Kidney epithelial cell (primary cell): ENCODE measurements around the gene HIBADH. TPM values are rescaled to one million over a fixed set of nuclear protein-coding genes. Genes with fewer than 3 reads are reported as not detected.

Source experiments
- DNase-seq: peaks from one replicate; pipeline ENCODE4 v3.0.0-alpha.2; 2010; ENCODE audit warnings: low read depth
- H3K27me3 ChIP-seq: 2 replicates; pipeline ENCODE4 v1.6.0; 2011; ENCODE audit warnings: low read length; ENCODE audit not compliant: control insufficient read depth, insufficient read depth
- H3K36me3 ChIP-seq: 2 replicates; pipeline ENCODE4 v1.5.1; 2011; ENCODE audit warnings: low read length; ENCODE audit not compliant: control insufficient read depth, insufficient read depth
- H3K4me3 ChIP-seq: 2 replicates; pipeline ENCODE4 v1.5.1; 2011; ENCODE audit warnings: low read depth, mild to moderate bottlenecking, control low read depth, low read length
- total RNA-seq: library from RNA; depleted of rRNA; stranded (reverse); fragments of >200 nt; gene quantifications from 2 replicates; pipeline ENCODE4 v1.2.3, GENCODE V29; 2015
- TF ChIP-seq, protein P1 (sequence below): IDR thresholded peaks from 2 replicates; pipeline ENCODE4 v1.5.1; 2011; ENCODE audit warnings: mild to moderate bottlenecking, moderate library complexity, low read length, control low read depth, inconsistent platforms; ENCODE audit not compliant: insufficient read depth, poor library complexity, severe bottlenecking

HIBADH gene
- total RNA-seq, 1 donor from 2014 or later, result 44.3 TPM

DNA sequence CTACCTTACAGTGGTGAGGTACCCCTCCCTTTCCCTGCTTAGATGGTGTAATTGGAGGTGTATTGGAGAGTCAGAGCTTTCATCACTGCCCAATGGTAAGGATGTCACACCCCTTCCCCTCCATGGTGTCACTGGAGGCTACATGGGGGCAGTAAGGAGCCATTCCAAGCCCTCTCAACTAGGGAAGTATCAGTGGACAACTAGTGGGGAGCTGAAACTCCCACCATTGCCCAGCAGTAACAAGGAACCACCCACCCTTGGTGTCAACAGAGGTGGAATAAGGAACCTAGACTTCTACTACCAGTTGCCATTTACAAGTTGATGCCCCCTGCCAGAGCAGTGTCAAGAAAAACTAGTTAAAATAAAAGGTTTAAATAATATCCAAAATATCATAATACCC lies 2.8 kb upstream of the HIBADH start:
- Histone ChIP-seq H3K36me3 (no peaks in the 10 kb centered on the region), H3K4me3 (no peak overlapping the region), H3K27me3 (no peaks in the 10 kb centered on the region)
- DNase-seq, result no peak
- TF ChIP-seq, protein P1, sequence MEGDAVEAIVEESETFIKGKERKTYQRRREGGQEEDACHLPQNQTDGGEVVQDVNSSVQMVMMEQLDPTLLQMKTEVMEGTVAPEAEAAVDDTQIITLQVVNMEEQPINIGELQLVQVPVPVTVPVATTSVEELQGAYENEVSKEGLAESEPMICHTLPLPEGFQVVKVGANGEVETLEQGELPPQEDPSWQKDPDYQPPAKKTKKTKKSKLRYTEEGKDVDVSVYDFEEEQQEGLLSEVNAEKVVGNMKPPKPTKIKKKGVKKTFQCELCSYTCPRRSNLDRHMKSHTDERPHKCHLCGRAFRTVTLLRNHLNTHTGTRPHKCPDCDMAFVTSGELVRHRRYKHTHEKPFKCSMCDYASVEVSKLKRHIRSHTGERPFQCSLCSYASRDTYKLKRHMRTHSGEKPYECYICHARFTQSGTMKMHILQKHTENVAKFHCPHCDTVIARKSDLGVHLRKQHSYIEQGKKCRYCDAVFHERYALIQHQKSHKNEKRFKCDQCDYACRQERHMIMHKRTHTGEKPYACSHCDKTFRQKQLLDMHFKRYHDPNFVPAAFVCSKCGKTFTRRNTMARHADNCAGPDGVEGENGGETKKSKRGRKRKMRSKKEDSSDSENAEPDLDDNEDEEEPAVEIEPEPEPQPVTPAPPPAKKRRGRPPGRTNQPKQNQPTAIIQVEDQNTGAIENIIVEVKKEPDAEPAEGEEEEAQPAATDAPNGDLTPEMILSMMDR, result no peak

DNA sequence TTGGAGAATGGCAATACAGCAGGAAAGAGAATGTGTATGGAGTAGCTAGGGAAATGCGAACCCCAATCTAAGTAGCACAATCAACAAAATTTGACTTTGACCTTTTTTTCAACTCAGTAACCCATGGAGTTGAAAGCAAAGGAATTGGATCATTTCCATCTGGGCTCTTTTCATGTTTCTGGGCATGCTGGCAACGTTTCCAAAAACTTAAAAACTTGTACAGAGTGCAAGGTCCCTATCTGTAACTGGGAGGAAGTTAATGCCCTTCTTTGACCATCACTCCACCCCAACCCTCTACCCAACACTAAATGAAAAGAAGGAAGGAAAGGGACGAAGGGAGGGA lies 1.3 kb upstream of the HIBADH start:
- Histone ChIP-seq H3K36me3 (no peaks in the 10 kb centered on the region), H3K4me3 (no peak overlapping the region), H3K27me3 (no peaks in the 10 kb centered on the region)
- TF ChIP-seq, protein P1, result no peak
- DNase-seq, result no peak

DNA sequence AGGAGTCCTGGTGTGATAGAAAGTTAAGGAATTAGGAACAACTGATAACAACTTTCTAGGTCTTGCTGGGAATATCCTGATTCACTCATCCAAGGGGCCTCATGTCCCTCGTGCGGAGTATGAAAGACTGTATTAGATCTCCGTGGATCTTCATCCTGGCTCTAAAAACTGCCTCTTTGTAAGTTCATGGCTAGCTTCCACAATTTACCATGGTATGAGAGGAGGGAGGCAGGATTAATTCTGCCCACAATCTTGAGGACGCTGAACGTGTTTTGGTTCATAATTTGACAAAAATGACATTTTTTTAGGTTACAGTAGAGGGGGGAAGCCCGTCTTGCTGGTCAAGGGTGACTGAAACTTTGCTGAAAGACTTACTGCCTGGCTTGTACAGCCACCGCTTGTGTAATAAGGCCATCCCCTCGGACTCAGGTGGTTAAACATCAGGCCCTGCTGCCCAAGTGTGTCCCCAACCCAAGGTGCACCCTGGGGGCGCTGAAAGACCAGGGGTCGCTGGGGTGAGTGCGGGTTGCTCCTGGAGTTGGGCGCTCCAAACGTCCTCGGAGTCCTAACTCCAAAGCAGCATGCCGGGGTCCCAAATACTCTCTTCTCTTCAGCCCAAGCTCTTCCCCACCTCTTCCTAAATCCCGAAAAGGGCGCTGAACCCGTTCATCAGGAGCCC lies 733 bp downstream of the HIBADH start:
- peak overlapping the region; percentile 61 for H3K4me3 ChIP-seq
- TF ChIP-seq, protein P1, result no peak
- H3K36me3 ChIP-seq, result no peaks in the 10 kb centered on the region
- no peaks in the 10 kb centered on the region for H3K27me3 ChIP-seq
- no peak for DNase-seq

DNA sequence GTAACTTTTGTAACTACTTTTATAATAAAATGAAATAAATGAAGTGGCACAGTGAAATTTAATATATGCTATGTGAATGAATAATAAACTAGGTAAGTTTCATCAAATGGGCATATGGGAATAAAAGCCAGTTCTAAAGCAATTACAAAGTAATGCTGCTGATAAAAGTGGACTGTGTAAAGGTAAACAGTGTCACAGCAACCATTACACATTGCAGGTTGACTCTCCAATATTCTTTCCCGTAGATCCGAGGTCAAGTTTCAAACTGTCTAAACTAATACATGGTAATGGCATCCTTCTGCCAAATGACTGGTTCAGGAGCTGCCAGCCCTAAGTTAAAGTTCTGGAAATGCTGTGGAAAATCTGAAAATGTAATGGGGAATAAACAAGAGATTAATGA lies 6.0 kb downstream of the HIBADH start:
- TF ChIP-seq, protein P1, result no peak
- DNase-seq, result no peak

DNA sequence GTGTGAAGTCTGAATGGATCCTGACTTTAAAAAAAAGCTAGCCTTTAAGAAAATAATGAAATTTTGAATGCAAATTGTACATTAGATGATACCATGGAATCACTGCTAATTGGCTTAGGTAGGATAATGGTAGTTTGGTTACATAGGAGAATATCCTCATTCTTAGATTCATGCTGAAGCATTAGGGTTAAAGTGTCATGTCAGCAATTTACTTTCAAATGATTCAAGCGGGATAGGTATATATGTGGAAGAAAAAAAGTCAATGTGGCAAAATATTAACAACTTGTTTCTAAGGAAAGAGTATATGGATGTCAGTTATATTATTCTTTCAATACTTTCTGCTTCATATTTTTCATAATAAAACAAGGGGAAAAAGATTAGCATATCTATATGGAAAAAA lies 7.5 kb downstream of the HIBADH start:
- Histone ChIP-seq H3K27me3 (no peaks in the 10 kb centered on the region), H3K4me3 (no peak overlapping the region), H3K36me3 (no peaks in the 10 kb centered on the region)
- DNase-seq, result no peak
- TF ChIP-seq, protein P1, result no peak

More for the DNA sequence above, 6.0 kb downstream of the HIBADH start:
- no peaks in the 10 kb centered on the region for H3K36me3 ChIP-seq
- H3K27me3 ChIP-seq, result no peaks in the 10 kb centered on the region
- no peak overlapping the region for H3K4me3 ChIP-seq

DNA sequence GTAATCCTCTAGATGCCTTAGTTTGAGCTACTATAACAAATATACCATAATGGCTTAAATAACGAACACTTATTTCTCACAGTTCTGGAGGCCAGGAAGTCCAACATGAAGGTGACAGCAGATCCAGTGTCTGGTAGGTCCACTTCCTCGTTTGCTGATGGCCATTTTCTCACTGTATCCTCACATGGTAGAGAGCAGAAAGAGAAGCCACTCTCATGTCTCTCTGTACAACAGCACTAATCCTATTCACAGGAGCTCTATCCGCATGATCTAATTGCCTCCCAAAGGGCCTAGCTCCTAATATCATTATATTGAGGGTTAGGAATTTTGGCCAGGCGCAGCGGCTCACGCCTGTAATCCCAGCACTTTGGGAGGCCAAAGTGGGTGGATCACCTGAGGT lies 10.2 kb downstream of the HIBADH start:
- Histone ChIP-seq H3K36me3 (no peaks in the 10 kb centered on the region), H3K4me3 (no peak overlapping the region), H3K27me3 (no peaks in the 10 kb centered on the region)
- TF ChIP-seq, protein P1, result no peak
- no peak for DNase-seq
